Placental pericyte (primary cell): Measurements from ENCODE around the gene MT1F. TPM values are rescaled to one million over a fixed set of nuclear protein-coding genes. Genes with fewer than 3 reads are reported as not detected.

Source experiments
- total RNA-seq: library from RNA; depleted of rRNA; stranded (reverse); fragments of >200 nt; gene quantifications from 2 replicates; pipeline ENCODE4 v1.2.3, GENCODE V29; 2012

The MT1F gene
- not detected in 2 replicates for total RNA-seq

DNA sequence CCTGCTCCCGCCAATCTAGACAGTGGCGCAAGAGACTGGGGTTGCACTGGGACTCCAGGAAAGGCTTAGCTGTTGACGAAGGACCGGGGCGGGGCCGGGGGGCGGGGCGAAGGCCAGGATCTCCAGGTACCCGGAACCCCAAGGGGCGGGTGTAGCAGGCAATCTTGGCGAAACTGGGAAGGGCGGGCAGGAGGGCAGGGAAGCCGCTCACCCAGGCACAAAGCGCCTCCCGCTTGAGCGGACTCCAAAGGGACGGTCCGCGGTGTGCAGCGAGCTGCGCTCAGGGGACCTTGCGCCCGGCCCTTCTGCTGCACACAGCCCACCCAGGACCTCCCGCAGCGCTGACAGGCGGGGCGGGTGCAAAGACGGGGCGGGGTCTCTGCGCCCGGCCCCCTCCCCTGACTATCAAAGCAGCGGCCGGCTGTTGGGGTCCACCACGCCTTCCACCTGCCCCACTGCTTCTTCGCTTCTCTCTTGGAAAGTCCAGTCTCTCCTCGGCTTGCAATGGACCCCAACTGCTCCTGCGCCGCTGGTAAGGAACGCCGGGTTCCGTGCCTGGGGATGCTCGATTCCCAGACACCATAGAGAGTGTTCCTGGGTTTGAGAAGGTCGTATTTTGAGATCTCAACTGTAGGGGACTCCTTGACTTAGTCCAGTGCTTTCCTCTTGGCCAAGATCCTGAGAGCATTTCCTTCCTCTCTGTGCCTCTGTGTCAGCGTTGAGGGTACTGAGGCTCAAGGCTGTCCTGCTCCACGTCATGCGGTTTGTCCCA, at the start of gene MT1F:
TSS of gene MT1F (plus strand) at position 405 of the 772 bp plus-strand sequence. CDS start at position 505, 100 bp downstream.

DNA sequence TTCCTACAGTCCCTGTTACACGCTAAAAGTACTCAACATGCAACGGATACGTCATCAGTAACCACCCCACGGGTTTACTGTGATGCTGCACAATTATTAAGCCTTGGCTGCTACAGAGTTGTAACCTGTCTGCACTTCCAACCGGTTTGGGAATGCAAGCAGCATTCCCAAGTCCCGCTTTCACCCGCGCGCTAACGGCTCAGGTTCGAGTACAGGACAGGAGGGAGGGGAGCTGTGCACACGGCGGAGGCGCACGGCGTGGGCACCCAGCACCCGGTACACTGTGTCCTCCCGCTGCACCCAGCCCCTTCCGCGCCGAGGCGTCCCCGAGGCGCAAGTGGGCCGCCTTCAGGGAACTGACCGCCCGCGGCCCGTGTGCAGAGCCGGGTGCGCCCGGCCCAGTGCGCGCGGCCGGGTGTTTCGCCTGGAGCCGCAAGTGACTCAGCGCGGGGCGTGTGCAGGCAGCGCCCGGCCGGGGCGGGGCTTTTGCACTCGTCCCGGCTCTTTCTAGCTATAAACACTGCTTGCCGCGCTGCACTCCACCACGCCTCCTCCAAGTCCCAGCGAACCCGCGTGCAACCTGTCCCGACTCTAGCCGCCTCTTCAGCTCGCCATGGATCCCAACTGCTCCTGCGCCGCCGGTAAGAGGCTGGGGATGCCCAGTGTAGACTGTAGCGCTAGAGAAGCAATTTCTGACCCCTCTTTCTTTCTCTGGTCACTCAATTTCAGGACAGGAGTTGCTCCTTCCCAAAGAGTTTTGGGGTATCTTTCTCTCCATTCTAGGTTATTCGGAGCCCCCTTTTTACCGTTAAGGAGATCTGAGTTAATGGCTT, 49.5 kb upstream of the MT1F start, which contains the start of gene MT2A:
TSS of gene MT2A (plus strand) at position 542 of the 833 bp plus-strand sequence. CDS start at position 614, 72 bp downstream.

DNA sequence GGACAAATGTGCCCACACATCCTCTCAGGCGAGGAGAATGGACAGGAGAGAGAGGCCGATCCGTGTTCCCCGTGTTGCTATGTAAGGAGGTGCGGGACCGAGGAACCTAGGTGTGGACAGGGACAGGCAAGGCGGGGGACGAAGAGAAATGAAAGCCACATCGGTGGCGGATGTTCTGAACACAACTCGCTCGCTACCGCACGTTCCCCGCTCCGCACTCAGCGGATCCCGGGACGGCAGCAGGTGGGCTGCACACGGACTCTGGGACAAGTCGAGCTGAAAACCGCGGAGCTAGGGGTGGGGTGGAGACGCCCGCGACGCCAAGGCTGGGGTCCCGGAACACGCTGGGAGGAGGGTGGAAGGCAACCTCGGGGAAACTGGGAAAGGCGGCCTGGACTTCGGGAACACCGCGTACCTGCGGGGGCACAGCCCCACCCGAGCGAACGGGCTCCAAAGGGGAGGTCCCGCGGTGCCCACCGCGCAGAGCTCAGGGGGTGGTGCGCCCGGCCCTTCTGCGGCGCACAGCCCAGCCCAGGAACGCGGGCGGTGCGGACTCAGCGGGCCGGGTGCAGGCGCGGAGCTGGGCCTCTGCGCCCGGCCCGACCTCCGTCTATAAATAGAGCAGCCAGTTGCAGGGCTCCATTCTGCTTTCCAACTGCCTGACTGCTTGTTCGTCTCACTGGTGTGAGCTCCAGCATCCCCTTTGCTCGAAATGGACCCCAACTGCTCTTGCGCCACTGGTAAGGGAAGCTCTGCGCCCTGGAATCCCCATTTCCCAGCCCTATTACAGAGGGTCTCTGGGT, 32.4 kb upstream of the MT1F start, which contains the start of gene MT1E:
TSS of gene MT1E (plus strand) at position 642 of the 803 bp plus-strand sequence. CDS start at position 713, 71 bp downstream.

DNA sequence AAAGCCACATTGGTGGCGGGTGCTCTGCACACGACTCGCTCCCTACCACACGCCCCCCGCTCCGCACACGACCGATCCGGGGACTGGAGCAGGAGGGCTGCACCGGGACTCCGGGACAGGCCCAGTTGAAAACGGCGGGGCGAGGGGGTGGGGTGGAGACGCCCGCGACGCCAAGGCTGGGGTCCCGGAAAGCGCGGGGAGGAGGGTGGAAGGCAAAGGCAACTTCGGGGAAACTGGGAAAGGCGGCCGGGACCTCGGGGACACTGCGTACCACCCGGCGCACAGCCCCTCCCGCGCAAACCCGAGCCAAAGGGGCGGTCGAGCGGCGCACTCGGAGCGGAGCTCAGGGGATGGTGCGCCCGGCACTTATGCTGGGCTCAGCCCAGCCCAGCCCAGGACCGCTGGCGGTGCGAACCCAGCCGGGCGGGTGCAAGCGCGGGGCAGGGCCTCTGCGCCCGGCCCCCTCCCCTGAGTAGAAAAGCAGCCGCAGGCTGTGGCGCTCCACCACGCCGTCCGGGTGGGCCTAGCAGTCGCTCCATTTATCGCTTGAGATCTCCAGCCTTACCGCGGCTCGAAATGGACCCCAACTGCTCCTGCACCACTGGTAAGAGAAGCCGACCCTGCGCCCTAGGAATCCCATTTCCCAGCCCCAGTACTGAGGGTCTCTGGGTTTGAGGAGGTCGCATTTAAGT, 25.5 kb upstream of the MT1F start, which contains the start of gene MT1M:
TSS of gene MT1M (plus strand) at position 504 of the 692 bp plus-strand sequence. CDS start at position 577, 73 bp downstream.

DNA sequence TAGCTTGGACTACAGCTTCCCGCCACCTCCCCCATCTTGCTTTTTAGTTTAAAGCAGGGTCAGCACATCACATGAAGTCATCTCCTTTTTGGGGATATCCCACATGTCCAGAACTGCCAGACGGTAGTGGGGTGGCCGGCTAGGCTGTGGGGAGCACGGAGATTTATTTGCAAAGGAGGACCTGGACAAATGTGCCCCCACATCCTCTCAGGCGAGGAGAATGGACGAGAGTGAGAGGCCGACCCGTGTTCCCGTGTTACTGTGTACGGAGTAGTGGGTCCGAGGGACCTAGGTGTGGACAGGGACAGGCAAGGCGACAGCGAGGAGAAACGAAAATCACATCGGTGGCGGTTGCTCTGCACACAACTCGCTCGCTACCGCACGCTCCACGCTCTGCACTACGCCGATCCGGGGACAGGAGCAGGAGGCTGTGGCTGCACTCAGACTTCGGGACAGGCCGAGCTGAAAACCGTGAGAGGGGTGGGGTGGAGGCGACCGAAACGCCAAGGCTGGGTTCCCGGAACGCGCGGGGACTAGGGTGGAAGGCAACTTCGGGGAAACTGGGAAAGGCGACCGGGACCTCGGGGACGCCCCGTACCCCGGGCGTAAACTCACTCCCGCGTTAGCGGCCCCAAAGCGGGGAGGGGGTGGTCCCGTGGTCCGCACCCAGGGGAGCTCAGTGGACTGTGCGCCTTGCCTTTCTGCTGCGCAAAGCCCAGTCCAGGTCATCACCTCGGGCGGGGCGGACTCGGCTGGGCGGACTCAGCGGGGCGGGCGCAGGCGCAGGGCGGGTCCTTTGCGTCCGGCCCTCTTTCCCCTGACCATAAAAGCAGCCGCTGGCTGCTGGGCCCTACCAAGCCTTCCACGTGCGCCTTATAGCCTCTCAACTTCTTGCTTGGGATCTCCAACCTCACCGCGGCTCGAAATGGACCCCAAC, 19.7 kb upstream of the MT1F start, which contains the start of gene MT1A:
TSS of gene MT1A (plus strand) at position 853 of the 937 bp plus-strand sequence. CDS start at position 926, 73 bp downstream.

DNA sequence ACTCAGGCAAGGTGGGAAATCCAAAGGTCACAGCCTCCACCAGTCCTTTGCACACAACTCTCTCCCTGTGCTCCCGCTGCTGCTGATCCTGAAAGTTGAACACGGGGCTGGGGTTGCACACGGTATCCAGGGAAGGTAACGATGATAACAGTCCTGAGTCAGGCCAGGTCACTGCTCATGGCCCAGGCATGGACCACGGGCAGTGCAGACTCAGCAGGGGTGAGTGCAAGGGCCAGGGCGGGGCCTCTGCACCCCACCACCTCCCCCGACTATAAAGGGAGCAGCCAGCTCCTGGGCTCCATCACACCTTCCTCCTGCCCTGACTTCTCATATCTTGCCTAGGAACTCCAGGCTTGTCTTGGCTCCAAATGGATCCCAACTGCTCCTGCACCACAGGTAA, 6.2 kb upstream of the MT1F start, which contains the start of gene MT1B:
TSS of gene MT1B (plus strand) at position 301 of the 400 bp plus-strand sequence. CDS start at position 369, 68 bp downstream.

DNA sequence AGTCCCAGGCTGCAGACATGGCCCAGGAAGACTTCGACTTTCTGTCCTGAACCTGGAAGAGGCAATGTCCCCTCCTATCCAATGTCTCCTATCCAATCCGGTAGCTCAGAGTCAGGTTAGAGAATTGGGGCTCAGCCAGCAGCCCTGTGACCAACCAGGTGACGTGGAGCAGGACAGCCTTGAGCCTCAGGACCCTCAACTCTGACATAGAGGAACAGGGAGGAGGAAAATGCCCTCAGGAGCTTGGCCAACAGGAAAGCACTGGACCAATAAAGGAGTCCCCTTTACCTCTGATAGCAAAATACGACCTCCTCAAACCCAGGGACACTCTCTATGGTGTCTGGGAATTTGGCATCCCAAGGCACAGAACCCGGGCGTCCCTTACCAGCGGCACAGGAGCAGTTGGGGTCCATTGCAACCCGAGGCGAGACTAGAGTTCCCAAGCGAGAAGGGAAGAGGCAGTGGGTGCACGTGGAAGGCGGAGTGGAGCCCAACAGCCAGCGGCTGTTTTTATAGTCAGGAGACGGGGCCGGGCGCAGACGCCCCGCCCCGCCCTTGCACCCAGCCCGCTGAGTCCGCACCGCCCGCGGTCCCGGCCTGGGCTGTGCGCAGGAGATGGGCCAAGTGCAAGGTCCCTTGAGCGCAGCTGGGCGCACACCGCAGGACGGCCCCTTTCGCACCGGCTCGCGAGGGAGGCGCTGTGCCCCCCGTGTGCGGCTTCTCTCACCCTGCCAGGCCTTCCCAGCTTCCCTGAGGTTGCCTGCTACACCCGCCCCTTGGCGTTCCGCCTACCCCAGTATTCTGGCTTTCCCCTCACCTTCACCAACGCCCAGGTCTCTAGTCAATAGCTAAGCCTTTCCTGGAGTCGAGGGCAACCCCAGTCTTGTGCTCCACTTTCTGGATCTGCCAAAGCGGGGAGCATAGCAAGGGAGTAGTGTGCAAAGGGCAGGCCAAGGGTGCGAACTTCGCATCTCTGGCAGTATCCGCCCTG, 10.1 kb downstream of the MT1F start, which contains the start of gene MT1G:
TSS of gene MT1G (minus strand) at position 485 of the 991 bp plus-strand sequence. CDS start at position 413, 72 bp downstream.

DNA sequence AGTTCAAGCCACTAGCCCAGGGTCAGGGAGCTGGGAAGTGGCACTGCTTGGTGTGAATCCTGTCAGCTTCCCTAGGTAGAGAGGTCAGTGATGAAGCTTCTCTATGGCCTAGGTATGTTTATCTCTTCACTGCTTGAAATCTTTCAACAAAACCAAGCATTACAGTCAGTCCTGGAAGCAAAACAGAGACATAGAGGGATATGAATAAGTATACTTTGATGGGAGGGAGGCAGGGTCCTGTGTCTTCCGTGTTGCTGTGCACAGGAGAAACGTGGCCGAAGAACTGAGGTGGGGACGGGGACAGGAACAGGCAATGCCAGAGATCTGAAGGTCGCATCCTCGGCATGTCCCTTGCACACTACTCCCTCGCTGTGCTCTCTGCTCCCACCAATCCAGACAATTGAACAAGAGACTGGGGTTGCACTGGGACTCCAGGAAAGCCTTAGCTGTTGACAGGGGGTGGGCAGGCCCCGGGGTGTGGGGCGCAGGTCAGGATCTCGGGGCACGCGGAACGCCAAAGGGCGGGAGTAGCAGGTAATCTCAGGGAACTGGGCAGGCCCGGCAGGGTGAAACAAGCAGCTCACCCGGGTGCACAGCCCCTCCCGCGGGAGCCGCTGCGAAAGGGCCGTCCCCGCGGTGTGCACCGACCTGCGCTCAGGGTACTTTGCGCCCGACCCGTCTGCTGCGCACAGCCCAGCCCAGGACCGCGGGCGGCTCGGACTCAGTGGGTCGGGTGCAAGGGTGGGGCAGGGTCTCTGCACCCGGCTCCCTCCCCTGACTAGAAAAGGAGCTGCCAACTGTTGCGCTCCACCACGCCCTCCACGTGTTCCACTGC, 11.5 kb downstream of the MT1F start, which contains the start of gene MT1H:
TSS of gene MT1H (plus strand) at position 810 of the 835 bp plus-strand sequence. CDS start 71 bp downstream, outside the sequence.

DNA sequence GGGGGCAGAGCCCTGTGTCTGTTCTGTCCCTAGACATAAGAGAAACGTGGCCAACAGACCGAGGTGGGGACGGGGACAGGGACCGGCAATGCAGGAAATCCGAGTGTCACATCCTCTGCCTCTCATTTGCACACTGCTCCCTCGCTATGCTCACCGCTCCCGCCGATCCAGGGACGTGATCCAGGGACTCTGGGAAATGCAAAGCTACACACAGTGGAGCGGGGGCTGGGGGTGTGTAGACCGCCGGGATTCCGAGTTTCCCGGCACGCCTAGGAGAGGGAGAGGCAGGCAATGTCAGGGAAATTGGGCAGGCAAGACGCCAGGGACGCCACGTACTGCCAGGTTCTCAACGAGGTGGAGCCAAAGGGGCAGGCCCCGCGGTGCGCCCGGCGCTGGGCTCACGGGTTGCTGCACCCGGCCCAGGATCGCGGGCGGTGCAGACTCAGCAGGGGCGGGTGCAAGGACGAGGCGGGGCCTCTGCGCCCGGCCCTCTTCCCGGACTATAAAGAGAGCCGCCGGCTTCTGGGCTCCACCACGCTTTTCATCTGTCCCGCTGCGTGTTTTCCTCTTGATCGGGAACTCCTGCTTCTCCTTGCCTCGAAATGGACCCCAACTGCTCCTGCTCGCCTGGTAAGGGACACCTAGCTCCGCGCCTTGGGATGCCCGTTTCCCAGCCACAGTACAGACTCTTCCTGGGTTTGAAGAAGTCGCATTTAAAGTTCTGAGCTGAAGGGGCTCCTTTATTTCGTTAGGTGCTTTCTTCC, 24.4 kb downstream of the MT1F start, which contains the start of gene MT1X:
TSS of gene MT1X (plus strand) at position 532 of the 764 bp plus-strand sequence. CDS start at position 603, 71 bp downstream.

Other genes starting within 250 kb of the MT1F start
- 268 and 384 TPM in 2 replicates for gene AMFR, start 232.4 kb upstream of the MT1F start, total RNA-seq
- gene NUDT21, start 206.6 kb upstream of the MT1F start, total RNA-seq = 67.6 and 93.2 TPM in 2 replicates
- 77.9 and 123 TPM in 2 replicates for gene OGFOD1, start 206.4 kb upstream of the MT1F start, total RNA-seq
- gene BBS2, start 137.9 kb upstream of the MT1F start, total RNA-seq = 36.1 and 40.0 TPM in 2 replicates
- gene MT4, start 92.9 kb upstream of the MT1F start, total RNA-seq = not detected in 2 replicates
- not detected in 2 replicates for gene MT3, start 68.4 kb upstream of the MT1F start, total RNA-seq
- 68.9 and 179 TPM in 2 replicates for gene MT2A, start 49.4 kb upstream of the MT1F start, total RNA-seq
- gene MT1E, start 32.2 kb upstream of the MT1F start, total RNA-seq = 90.4 and 152 TPM in 2 replicates
- gene MT1M, start 25.3 kb upstream of the MT1F start, total RNA-seq = 0.88 and 1.1 TPM in 2 replicates
- gene MT1A, start 19.3 kb upstream of the MT1F start, total RNA-seq = not detected in 2 replicates
- gene MT1B, start 6.1 kb upstream of the MT1F start, total RNA-seq = not detected in 2 replicates
- not detected in 2 replicates for gene MT1G, start 10.1 kb downstream of the MT1F start, total RNA-seq
- not detected in 2 replicates for gene MT1H, start 11.9 kb downstream of the MT1F start, total RNA-seq
- 26.0 and 38.7 TPM in 2 replicates for gene MT1X, start 24.5 kb downstream of the MT1F start, total RNA-seq
- gene NUP93, start 72.2 kb downstream of the MT1F start, total RNA-seq = 36.1 and 98.2 TPM in 2 replicates
- not detected in 2 replicates for gene SLC12A3, start 207.2 kb downstream of the MT1F start, total RNA-seq